ENCODE data around the gene XIRP2. TPM values are rescaled to one million over a fixed set of nuclear protein-coding genes. Genes with fewer than 3 reads are reported as not detected.

XIRP2 gene
- total and polyA plus RNA-seq, 2 of the 13 experiments (the other 11 are each of a cell fraction or from before 2014, with no cell fraction given): 0.04 to 0.05 TPM

DNA sequence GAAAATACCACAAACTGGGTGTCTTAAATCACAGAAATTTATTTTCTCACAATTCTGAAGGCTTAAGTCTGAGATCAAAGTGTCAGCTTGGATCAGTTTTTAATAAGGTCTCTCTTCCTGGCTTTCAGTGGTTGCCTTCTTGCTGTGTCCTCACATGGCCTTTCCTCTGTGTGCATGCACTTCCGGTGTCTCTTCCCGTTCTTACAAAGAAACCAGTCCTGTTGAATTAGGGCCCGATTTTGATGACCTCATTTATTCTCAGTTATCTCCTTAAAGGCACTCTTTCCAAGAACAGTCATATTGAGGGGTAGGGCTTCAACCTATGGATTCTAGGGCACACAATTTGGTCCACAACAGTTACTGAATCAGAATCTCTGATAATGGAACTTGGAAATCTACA, 5.4 kb upstream of the XIRP2 start (continued):
- no peak for TF ChIP-seq NRL (CRISPR knock-in tag; IDR thresholded peaks at IDR 0.05; ENCODE audit: borderline replicate concordance)
- no peak for TF ChIP-seq ZFP36L2 (CRISPR knock-in tag; IDR thresholded peaks at IDR 0.05)
- TF ChIP-seq ATF7 (IDR thresholded peaks at IDR 0.05): peak; percentile 56; the same call in 1 of the 2 replicates
- no peak for TF ChIP-seq ATF7 (CRISPR knock-in tag; IDR thresholded peaks at IDR 0.05)
- TF ChIP-seq ZNF124 (CRISPR knock-in tag; IDR thresholded peaks at IDR 0.05): no peak
- TF ChIP-seq GABPA (IDR thresholded peaks at IDR 0.05; ENCODE audit: low read depth, low read length): no peak
- peak; percentile 60; the same call in 1 of the 2 replicates for TF ChIP-seq GABPA (CRISPR knock-in tag; IDR thresholded peaks at IDR 0.05; ENCODE audit: low read depth)
- TF ChIP-seq, protein P1, sequence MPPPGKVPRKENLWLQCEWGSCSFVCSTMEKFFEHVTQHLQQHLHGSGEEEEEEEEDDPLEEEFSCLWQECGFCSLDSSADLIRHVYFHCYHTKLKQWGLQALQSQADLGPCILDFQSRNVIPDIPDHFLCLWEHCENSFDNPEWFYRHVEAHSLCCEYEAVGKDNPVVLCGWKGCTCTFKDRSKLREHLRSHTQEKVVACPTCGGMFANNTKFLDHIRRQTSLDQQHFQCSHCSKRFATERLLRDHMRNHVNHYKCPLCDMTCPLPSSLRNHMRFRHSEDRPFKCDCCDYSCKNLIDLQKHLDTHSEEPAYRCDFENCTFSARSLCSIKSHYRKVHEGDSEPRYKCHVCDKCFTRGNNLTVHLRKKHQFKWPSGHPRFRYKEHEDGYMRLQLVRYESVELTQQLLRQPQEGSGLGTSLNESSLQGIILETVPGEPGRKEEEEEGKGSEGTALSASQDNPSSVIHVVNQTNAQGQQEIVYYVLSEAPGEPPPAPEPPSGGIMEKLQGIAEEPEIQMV (CRISPR knock-in tag; IDR thresholded peaks at IDR 0.05; ENCODE audit: low read depth): no peak

DNA sequence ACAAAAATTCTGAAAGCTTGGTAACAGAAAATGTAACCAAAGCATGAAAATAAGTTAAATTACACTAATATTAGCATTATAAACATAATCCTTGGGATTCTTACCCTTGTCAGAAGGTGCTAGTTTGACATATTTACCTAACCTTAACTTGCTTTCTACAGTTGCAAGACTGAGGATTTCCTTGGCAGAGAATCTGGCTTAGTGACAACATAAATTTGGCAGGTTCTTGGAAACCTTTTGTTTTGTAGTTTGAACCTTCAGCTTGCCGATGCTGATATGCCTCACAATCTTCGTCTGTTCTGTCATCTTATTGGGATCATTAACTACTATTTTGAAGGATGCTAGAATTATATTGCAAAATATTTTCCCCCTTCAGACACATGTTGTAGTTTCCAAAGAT, 3.4 kb downstream of the XIRP2 start:
- Histone ChIP-seq H3K79me2 (ENCODE audit: insufficient read depth, low read length) (no peaks in the 10 kb centered on the region), H3K9me3 (ENCODE audit: low read length) (no peaks in the 10 kb centered on the region), H3K4me1 (ENCODE audit: insufficient read depth, low read length) (no peaks in the 10 kb centered on the region), H3K36me3 (replicated peaks in 1 of 2; ENCODE audit: control insufficient read depth in 1 of 2, insufficient read depth in 2 of 2, low read length in 2 of 2) (no peaks in the 10 kb centered on the region), H3K27ac (ENCODE audit: extremely low read length, insufficient read depth, low read length) (no peak overlapping the region), H3K27me3 (ENCODE audit: control insufficient read depth in 1 of 2, insufficient read depth in 2 of 2, low read length in 2 of 2) (no peaks in the 10 kb centered on the region), H4K20me1 (ENCODE audit: insufficient read depth, low read length) (no peaks in the 10 kb centered on the region), H3K9ac (ENCODE audit: insufficient read depth, low read depth, low read length) (no peak overlapping the region), H2AFZ (ENCODE audit: low read length) (no peak overlapping the region), H3K4me3 (replicated peaks in 1 of 3; ENCODE audit: insufficient read depth in 1 of 3, low read depth in 2 of 3, low read length in 3 of 3) (no peak overlapping the region), H3K4me2 (ENCODE audit: low read depth, low read length) (no peak overlapping the region)
- DNase-seq (ENCODE audit: low spot score) (no peak), ATAC-seq (no peak), FAIRE-seq (no peak)
- TF ChIP-seq REXO4 (CRISPR knock-in tag; IDR thresholded peaks at IDR 0.05; ENCODE audit: borderline replicate concordance) (no peak), MYC (CRISPR knock-in tag; IDR thresholded peaks at IDR 0.05; ENCODE audit: borderline replicate concordance) (no peak), EEA1 (CRISPR knock-in tag; IDR thresholded peaks at IDR 0.05; ENCODE audit: borderline replicate concordance) (no peak), RBM22 (optimal IDR thresholded peaks at IDR 0.05; ENCODE audit: low read length) (no peak), ZBTB1 (CRISPR knock-in tag; IDR thresholded peaks at IDR 0.05; ENCODE audit: borderline replicate concordance) (no peak), ZMYM4 (CRISPR knock-in tag; IDR thresholded peaks at IDR 0.05) (no peak), ZNF720 (CRISPR knock-in tag; IDR thresholded peaks at IDR 0.05) (no peak), HOXA5 (CRISPR knock-in tag; IDR thresholded peaks at IDR 0.05) (no peak)
- in situ Hi-C loops (cut with HindIII; ENCODE audit: extremely low pct_ligation_motif_present, low pct_unique_long_range_greater_than_20kb) (loop anchor here (25.0 kb wide), 1 partner anchor 1221 kb away; no protein-coding TSS in a partner anchor), intact Hi-C loops (cut with micrococcal nuclease; ENCODE audit: unreplicated experiment) (loop anchor here (10.0 kb wide), 1 partner anchor 663 kb away; no protein-coding TSS in a partner anchor)
- CTCF ChIA-PET (ENCODE audit: low intra/inter-chr PET ratio, low total read pairs): no interaction called here
- no TSS peak for BruUV-seq (replicated peaks)
- WGBS (ENCODE audit: low lambda C conversion rate): 11% methylated on average over 2 of the region's 2 CpGs
- POLR2A ChIA-PET: no interaction called here
